ENCODE results near the gene GALNT12. TPM values are rescaled to one million over a fixed set of nuclear protein-coding genes. Genes with fewer than 3 reads are reported as not detected.

GALNT12 gene
- total RNA-seq, 1 donor from 2014 or later, result 1.7 TPM

GRCh38 chr9:98886691-98887229 is 79.3 kb downstream of the GALNT12 start:
- Histone ChIP-seq H2AFZ (ENCODE audit: low read depth, low read length) (no peak overlapping the region), H3K79me2 (ENCODE audit: insufficient read depth, low read length) (no peaks in the 10 kb centered on the region), H3K4me1 (ENCODE audit: insufficient read depth, low read length) (peaks cover 6% of the 10 kb centered on the region), H4K20me1 (ENCODE audit: insufficient read depth, low read length) (no peaks in the 10 kb centered on the region), H3K9ac (ENCODE audit: low read length) (no peak overlapping the region), H3K4me2 (ENCODE audit: low read length) (no peak overlapping the region), H3K4me3 (ENCODE audit: insufficient read depth, low read depth, low read length) (no peak overlapping the region), H3K27me3 (ENCODE audit: insufficient read depth, low read length) (peaks cover 12% of the 10 kb centered on the region), H3K36me3 (ENCODE audit: insufficient read depth, low read length) (no peaks in the 10 kb centered on the region), H3K27ac (ENCODE audit: low read depth, low read length) (no peak overlapping the region), H3K9me3 (ENCODE audit: insufficient read depth, low read depth, low read length) (no peaks in the 10 kb centered on the region)
- peaks cover 26% of the 10 kb centered on the region for H3K4me1 Mint-ChIP-seq (ENCODE audit: low read depth, unreplicated experiment)
- H3K36me3 Mint-ChIP-seq (ENCODE audit: low read depth, unreplicated experiment), result no peaks in the 10 kb centered on the region
- peaks cover 3% of the 10 kb centered on the region for H3K9me3 Mint-ChIP-seq (ENCODE audit: unreplicated experiment)
- no peak overlapping the region for H3K4me3 Mint-ChIP-seq (ENCODE audit: unreplicated experiment)
- no peak for FAIRE-seq
- peak overlapping the region; percentile 18 for H3K27ac Mint-ChIP-seq (ENCODE audit: unreplicated experiment)
- DNase-seq (ENCODE audit: low read depth), result no peak
- no peak for TF ChIP-seq EZH2 (IDR thresholded peaks at IDR 0.05; ENCODE audit: insufficient read depth, low read length)
- peaks cover 16% of the 10 kb centered on the region for H3K27me3 Mint-ChIP-seq (ENCODE audit: low read depth, unreplicated experiment)

- Mint-ChIP-seq H3K9me3 (ENCODE audit: unreplicated experiment) (peaks cover 2% of the 10 kb centered on the region), H3K27me3 (ENCODE audit: low read depth, unreplicated experiment) (peaks cover 6% of the 10 kb centered on the region), H3K36me3 (ENCODE audit: low read depth, unreplicated experiment) (no peaks in the 10 kb centered on the region), H3K4me1 (ENCODE audit: low read depth, unreplicated experiment) (peaks cover 37% of the 10 kb centered on the region), H3K4me3 (ENCODE audit: unreplicated experiment) (no peak overlapping the region), H3K27ac (ENCODE audit: unreplicated experiment) (no peak overlapping the region)
- no peaks in the 10 kb centered on the region for H3K79me2 ChIP-seq (ENCODE audit: insufficient read depth, low read length)
- FAIRE-seq (no peak), DNase-seq (ENCODE audit: low read depth) (no peak)
- H3K9me3 ChIP-seq (ENCODE audit: insufficient read depth, low read depth, low read length), result no peaks in the 10 kb centered on the region
- peak overlapping the region; percentile 29 for H3K4me2 ChIP-seq (ENCODE audit: low read length)
- H3K4me1 ChIP-seq (ENCODE audit: insufficient read depth, low read length), result peaks cover 6% of the 10 kb centered on the region
- no peak overlapping the region for H2AFZ ChIP-seq (ENCODE audit: low read depth, low read length)
- no peak overlapping the region for H3K27ac ChIP-seq (ENCODE audit: low read depth, low read length)
- no peaks in the 10 kb centered on the region for H4K20me1 ChIP-seq (ENCODE audit: insufficient read depth, low read length)
- no peak overlapping the region for H3K9ac ChIP-seq (ENCODE audit: low read length)
- TF ChIP-seq CTCF (IDR thresholded peaks at IDR 0.05; ENCODE audit: insufficient read depth, low read depth, low read length) (no peak), EZH2 (IDR thresholded peaks at IDR 0.05; ENCODE audit: insufficient read depth, low read length) (no peak)
- H3K4me3 ChIP-seq (ENCODE audit: insufficient read depth, low read depth, low read length), result no peak overlapping the region
- H3K27me3 ChIP-seq (ENCODE audit: insufficient read depth, low read length), result peaks cover 12% of the 10 kb centered on the region
- no peaks in the 10 kb centered on the region for H3K36me3 ChIP-seq (ENCODE audit: insufficient read depth, low read length)
These were observed 80.5 kb downstream of the GALNT12 start for GRCh38 chr9:98887918-98888510.

GRCh38 chr9:98888801-98889421 is 81.4 kb downstream of the GALNT12 start:
- Mint-ChIP-seq H3K9me3 (ENCODE audit: unreplicated experiment) (no peaks in the 10 kb centered on the region), H3K27me3 (ENCODE audit: low read depth, unreplicated experiment) (peaks cover 2% of the 10 kb centered on the region), H3K4me3 (ENCODE audit: unreplicated experiment) (no peak overlapping the region), H3K27ac (ENCODE audit: unreplicated experiment) (peak overlapping the region; percentile 48), H3K36me3 (ENCODE audit: low read depth, unreplicated experiment) (no peaks in the 10 kb centered on the region), H3K4me1 (ENCODE audit: low read depth, unreplicated experiment) (peaks cover 40% of the 10 kb centered on the region)
- H3K4me2 ChIP-seq (ENCODE audit: low read length), result no peak overlapping the region
- no peak overlapping the region for H3K27ac ChIP-seq (ENCODE audit: low read depth, low read length)
- H3K9me3 ChIP-seq (ENCODE audit: insufficient read depth, low read depth, low read length), result no peaks in the 10 kb centered on the region
- H3K79me2 ChIP-seq (ENCODE audit: insufficient read depth, low read length), result no peaks in the 10 kb centered on the region
- H4K20me1 ChIP-seq (ENCODE audit: insufficient read depth, low read length), result no peaks in the 10 kb centered on the region
- FAIRE-seq (no peak), DNase-seq (ENCODE audit: low read depth) (peak; percentile 45)
- no peak overlapping the region for H3K4me3 ChIP-seq (ENCODE audit: insufficient read depth, low read depth, low read length)
- peaks cover 12% of the 10 kb centered on the region for H3K27me3 ChIP-seq (ENCODE audit: insufficient read depth, low read length)
- peaks cover 6% of the 10 kb centered on the region for H3K4me1 ChIP-seq (ENCODE audit: insufficient read depth, low read length)
- H3K9ac ChIP-seq (ENCODE audit: low read length), result no peak overlapping the region
- TF ChIP-seq CTCF (IDR thresholded peaks at IDR 0.05; ENCODE audit: insufficient read depth, low read depth, low read length) (no peak), EZH2 (IDR thresholded peaks at IDR 0.05; ENCODE audit: insufficient read depth, low read length) (no peak)
- no peaks in the 10 kb centered on the region for H3K36me3 ChIP-seq (ENCODE audit: insufficient read depth, low read length)
- H2AFZ ChIP-seq (ENCODE audit: low read depth, low read length), result no peak overlapping the region
